ENCODE data around the gene IZUMO4.

DNA sequence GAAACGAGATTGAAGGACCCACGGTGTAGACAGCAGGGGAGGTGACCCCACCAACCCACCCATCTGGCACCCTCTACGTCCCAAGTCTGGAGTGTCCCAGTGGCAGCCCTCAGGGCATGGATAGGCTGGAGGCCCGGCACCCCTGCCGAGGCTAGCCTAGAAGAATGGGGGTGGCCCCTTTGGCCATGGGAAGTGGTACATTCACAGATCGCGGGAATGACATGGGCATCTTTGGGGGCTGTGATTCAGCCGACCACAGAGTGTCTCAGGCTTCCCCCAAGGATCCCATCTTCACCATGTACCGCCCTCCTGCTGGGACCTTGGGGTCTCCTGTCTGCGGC lies 34.4 kb upstream of the IZUMO4 start:
- TF ChIP-seq, protein P1, sequence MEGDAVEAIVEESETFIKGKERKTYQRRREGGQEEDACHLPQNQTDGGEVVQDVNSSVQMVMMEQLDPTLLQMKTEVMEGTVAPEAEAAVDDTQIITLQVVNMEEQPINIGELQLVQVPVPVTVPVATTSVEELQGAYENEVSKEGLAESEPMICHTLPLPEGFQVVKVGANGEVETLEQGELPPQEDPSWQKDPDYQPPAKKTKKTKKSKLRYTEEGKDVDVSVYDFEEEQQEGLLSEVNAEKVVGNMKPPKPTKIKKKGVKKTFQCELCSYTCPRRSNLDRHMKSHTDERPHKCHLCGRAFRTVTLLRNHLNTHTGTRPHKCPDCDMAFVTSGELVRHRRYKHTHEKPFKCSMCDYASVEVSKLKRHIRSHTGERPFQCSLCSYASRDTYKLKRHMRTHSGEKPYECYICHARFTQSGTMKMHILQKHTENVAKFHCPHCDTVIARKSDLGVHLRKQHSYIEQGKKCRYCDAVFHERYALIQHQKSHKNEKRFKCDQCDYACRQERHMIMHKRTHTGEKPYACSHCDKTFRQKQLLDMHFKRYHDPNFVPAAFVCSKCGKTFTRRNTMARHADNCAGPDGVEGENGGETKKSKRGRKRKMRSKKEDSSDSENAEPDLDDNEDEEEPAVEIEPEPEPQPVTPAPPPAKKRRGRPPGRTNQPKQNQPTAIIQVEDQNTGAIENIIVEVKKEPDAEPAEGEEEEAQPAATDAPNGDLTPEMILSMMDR (IDR thresholded peaks at IDR 0.05) = no peak
- TF ChIP-seq POLR2A (IDR thresholded peaks at IDR 0.05) = no peak

Data from heart left ventricle (tissue), 13 donors.